Measurements from ENCODE around the gene CAMK2G. TPM values are rescaled to one million over a fixed set of nuclear protein-coding genes. Genes with fewer than 3 reads are reported as not detected.

The CAMK2G gene
- total RNA-seq, 1 donor from 2014 or later = 24.9 TPM

DNA sequence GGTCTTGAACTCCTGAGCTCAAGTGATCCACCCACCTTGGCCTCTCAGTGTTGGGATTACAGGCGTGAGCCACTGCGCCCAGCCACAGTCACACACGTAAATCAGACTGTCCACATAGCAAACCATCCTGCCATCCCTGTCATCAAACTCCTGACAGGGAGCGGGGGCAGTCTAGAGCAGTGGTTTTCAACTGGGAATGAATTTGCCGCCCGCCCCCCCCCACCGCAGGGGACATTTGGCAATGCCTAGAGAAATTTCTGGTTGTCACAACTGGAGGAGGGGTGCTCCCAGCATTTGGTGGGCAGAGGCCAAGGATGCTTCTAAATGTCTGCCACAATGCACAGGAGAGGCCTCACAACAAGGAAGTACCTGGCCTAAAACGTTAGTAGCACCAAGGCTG, 24.1 kb downstream of the CAMK2G start:
- TF ChIP-seq, protein P1, sequence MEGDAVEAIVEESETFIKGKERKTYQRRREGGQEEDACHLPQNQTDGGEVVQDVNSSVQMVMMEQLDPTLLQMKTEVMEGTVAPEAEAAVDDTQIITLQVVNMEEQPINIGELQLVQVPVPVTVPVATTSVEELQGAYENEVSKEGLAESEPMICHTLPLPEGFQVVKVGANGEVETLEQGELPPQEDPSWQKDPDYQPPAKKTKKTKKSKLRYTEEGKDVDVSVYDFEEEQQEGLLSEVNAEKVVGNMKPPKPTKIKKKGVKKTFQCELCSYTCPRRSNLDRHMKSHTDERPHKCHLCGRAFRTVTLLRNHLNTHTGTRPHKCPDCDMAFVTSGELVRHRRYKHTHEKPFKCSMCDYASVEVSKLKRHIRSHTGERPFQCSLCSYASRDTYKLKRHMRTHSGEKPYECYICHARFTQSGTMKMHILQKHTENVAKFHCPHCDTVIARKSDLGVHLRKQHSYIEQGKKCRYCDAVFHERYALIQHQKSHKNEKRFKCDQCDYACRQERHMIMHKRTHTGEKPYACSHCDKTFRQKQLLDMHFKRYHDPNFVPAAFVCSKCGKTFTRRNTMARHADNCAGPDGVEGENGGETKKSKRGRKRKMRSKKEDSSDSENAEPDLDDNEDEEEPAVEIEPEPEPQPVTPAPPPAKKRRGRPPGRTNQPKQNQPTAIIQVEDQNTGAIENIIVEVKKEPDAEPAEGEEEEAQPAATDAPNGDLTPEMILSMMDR (conservative IDR thresholded peaks at IDR 0.05) = no peak
- Mint-ChIP-seq H3K4me1 (ENCODE audit: unreplicated experiment) (peaks cover 7% of the 10 kb centered on the region), H3K27ac (no peak overlapping the region), H3K4me3 (no peak overlapping the region), H3K36me3 (peaks cover 19% of the 10 kb centered on the region), H3K27me3 (no peaks in the 10 kb centered on the region), H3K9me3 (no peaks in the 10 kb centered on the region)
- DNase-seq (ENCODE audit: extremely low spot score, unreplicated experiment) = no peak

DNA sequence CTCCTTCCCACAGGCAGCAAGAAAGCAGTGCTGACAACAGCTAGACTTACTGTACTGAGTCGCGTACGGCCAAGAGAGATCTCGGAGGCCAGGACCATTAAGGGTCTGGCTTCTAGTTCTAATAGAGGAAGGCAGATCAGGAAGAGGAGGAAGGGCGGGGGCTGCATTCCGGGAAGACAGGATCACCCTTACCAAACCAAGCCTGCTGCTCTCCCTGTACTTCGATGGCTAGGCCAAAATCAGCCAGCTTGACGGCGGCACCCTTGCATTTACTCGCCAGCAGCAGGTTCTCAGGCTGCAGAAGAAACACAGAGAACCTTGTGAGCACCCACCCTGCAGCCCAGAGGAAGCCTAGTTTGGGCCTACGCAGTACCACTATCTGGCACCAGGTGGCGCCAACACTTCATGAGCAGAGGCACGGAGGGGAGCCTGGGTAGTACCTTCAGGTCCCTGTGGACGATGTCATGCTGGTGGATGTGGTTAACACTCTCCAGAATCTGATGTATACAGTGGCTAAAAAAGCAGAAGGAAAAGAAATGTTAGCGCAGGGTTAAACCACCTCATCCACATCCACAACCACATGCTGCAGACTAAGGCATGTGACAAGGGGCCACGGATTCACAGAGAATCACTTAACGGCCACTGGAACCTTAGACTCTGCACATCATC, 25.4 kb downstream of the CAMK2G start:
- peak; percentile 87 for DNase-seq (ENCODE audit: extremely low spot score, unreplicated experiment)
- H3K36me3 Mint-ChIP-seq = peaks cover 19% of the 10 kb centered on the region
- H3K4me3 Mint-ChIP-seq = no peak overlapping the region
- peaks cover 7% of the 10 kb centered on the region for H3K4me1 Mint-ChIP-seq (ENCODE audit: unreplicated experiment)
- H3K27me3 Mint-ChIP-seq = no peaks in the 10 kb centered on the region
- TF ChIP-seq, protein P1 (conservative IDR thresholded peaks at IDR 0.05) = peak; percentile 99
- H3K27ac Mint-ChIP-seq = peak overlapping the region; percentile 36
- H3K9me3 Mint-ChIP-seq = no peaks in the 10 kb centered on the region

DNA sequence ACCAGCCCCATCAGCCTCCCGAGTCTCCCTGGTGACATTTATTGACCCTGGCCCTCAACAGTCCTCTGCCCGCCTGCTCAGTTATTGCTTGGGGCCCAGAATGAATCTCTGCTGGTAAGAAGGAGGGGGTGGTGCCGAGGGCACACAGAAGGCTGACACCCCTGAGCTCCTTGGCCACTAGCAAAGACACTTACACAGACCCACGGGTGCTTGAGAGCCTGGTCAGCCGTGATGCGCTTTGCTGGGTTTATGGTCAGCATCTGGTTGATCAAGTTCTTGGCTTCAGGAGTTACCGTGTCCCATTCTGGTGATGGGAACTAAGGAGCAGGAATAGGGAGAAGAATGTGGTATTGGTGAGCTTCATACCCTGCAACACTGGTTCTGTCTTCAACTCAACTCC, 27.3 kb downstream of the CAMK2G start:
- no peak overlapping the region for H3K4me3 Mint-ChIP-seq
- TF ChIP-seq, protein P1 (conservative IDR thresholded peaks at IDR 0.05) = no peak
- no peaks in the 10 kb centered on the region for H3K27me3 Mint-ChIP-seq
- DNase-seq (ENCODE audit: extremely low spot score, unreplicated experiment) = no peak
- no peak overlapping the region for H3K27ac Mint-ChIP-seq
- H3K4me1 Mint-ChIP-seq (ENCODE audit: unreplicated experiment) = peaks cover 7% of the 10 kb centered on the region
- H3K9me3 Mint-ChIP-seq = no peaks in the 10 kb centered on the region
- peaks cover 15% of the 10 kb centered on the region for H3K36me3 Mint-ChIP-seq

DNA sequence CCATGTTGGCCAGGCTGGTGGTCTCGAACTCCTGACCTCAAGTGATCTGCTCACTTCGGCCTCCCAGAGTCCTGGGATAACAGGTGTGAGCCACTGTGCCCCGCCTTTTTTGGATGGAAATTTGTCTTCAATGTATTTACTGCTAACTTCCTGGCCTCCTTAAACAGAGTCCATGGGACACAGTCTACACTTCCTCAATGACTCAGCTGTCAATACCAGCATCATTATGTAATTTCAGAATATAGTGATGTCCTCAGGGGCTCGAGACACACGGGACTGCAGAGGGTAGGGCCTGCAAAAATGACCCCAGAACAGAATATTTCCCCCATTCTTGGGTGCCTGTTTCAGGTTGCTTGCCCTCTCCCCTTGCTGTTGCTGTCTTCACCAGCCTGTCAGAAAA, 31.1 kb downstream of the CAMK2G start:
- Mint-ChIP-seq H3K36me3 (peaks cover 14% of the 10 kb centered on the region), H3K4me3 (no peak overlapping the region), H3K9me3 (no peaks in the 10 kb centered on the region), H3K27ac (no peak overlapping the region), H3K27me3 (no peaks in the 10 kb centered on the region), H3K4me1 (ENCODE audit: unreplicated experiment) (no peaks in the 10 kb centered on the region)
- TF ChIP-seq, protein P1 (conservative IDR thresholded peaks at IDR 0.05) = no peak
- no peak for DNase-seq (ENCODE audit: extremely low spot score, unreplicated experiment)

DNA sequence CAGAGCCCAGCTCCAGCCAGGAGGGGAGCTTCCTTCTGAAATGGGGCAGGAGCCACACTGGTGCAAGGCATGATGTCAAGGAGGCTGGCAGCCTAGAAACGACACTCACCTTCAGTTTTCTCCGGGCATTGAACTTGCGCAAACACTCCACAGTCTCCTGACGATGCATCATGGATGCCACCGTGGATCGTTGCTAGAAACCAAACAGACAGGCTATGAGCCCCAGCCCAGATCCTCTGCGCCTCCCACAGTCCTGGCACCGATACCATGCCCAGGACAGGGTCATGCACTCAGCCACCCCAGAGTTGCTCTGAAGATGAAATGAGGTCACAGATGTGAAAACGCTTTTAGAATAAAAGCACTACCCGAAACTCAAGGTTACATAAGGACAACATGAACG, 32.0 kb downstream of the CAMK2G start:
- TF ChIP-seq, protein P1 (conservative IDR thresholded peaks at IDR 0.05) = no peak

More for the DNA sequence above, 32.0 kb downstream of the CAMK2G start:
- H3K27me3 Mint-ChIP-seq = no peaks in the 10 kb centered on the region
- no peak overlapping the region for H3K27ac Mint-ChIP-seq
- no peaks in the 10 kb centered on the region for H3K4me1 Mint-ChIP-seq (ENCODE audit: unreplicated experiment)
- no peaks in the 10 kb centered on the region for H3K9me3 Mint-ChIP-seq
- H3K4me3 Mint-ChIP-seq = no peak overlapping the region
- H3K36me3 Mint-ChIP-seq = peaks cover 14% of the 10 kb centered on the region
- DNase-seq (ENCODE audit: extremely low spot score, unreplicated experiment) = no peak
